Endometrium (tissue), 2 donors: ENCODE measurements around the gene LYZL1.
"Not testable (repeated sequence)": the region's sequence is repeated elsewhere in the genome, so short reads cannot be mapped to it uniquely, and the experiment has no call there.

Experiments
- FAIRE-seq: peaks from 2 replicates; lab custom pipeline; 2012; peaks lifted over from hg19 to GRCh38; lab: Jason Lieb, UNC
- donor health status: control.
- donor health status: control.

Gene LYZL1

DNA sequence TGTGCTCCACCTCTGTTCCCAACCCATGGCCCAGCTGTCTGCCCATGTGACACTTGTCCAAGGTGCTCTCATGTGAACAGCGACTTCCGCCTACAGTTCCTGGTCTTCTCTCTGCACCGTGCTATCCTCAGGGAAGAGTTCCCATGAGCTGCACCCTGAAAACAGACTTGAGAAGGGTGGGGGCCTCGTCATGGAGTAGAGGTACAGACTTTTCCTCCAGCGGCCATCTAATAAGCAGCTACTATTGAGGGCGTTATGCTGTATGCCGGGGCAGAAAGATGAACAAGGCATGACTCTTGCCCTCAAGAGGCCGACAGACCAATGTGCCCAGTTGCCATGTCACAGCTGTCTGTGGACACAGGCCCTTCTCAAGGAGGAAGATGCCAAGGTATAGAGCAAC, 25.4 kb upstream of the LYZL1 start:
- FAIRE-seq = no peak

DNA sequence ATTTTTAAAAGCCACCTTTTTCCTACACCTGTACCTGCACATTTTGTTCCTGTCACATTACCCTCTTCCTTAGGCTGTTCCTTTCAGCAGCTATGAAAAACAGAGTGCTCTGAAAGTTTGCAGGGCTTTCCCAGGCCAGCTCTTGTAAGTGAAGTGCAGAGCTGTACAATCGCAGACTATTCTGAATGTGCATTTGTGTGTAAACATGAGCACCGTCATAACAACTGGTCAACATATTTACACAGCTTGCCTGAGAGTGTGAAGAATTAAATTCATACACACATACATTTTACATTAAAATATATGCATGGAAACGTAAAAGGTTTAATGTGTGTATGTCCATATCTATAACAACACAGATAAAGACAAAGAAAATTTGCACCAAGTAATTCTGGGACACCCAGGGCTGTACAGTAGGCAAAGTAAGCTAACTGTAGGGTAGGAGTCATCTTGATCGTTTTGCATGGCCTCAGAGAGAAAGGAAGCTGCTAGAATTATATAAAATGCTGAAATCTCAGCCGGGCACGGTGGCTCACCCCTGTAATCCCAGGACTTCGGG, 23.6 kb upstream of the LYZL1 start:
- FAIRE-seq = no peak

DNA sequence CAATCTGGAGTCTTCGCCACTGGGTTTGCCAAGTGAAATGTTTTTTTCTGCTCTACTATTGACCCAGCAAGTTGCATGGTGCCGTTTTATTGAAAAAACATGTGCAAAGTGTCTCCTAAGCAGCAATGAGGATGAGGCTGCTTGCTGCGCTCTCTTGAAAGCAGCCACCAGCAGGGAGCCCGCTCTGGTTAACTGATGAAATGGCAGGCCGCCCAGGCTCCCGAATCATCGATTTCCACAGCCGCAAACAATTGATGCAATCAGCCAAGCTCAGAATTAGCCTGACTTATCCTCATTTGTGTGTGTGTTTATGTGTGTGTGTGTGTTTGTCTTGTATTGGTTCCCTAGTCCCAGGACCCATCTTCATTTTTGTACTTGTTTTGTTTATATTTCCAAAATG, 22.2 kb upstream of the LYZL1 start:
- FAIRE-seq = no peak

DNA sequence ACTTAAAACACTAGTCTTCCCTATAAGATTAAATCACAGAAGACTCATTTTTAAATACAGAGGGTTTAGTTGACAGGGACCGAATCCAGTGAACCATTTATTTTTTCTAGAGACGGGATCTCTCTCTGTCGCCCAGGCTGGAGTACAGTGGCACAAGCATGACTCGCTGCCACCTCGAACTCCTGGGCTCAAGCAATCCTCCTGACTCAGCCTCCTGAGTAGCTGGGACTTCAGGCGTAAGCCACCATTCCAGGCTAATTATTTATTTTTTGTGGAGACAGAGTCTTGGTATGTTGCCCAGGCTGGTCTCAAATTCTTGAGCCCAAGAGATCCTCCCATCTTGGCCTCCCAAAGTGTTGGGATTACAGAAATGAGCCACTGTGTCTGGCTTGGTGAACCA, 20.9 kb upstream of the LYZL1 start:
- FAIRE-seq = no peak

DNA sequence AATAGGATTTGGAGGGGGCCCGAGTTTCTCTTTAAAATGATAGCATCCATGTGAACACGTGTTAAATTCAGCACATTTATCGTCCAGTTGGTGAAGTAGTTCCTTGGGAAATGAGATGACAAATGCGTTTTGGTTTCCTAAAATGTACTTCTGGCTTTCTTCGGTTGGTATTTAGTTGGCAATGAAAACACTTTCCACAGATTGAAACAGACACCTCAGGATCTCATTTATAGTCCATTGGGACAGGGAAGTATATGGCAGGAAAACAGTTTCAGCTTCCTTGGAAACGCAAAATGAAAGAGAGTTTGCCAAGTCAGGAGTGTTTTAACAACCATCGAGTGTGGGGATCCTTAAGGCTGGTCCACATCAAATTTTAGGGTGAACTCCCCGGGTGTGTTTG, 19.4 kb upstream of the LYZL1 start:
- no peak for FAIRE-seq

DNA sequence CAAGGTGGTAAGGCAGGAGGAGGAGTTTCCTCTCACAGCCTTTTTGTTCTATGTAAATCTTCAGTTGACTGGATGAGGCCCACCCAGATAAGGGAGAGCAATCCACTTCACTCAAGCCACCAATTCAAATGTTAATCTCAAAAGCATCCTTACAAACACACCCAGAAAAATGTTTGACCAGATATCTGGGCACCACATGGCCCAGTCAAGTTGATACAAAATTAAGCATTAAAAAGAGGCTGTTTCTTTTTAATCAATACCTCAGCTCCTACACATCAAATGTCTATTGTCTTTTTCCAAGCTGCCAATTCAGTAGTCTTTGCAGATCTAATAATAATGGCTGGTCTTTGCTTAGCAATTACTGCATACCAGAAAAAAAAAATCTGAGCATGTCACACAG, 18.0 kb upstream of the LYZL1 start:
- FAIRE-seq = no peak

DNA sequence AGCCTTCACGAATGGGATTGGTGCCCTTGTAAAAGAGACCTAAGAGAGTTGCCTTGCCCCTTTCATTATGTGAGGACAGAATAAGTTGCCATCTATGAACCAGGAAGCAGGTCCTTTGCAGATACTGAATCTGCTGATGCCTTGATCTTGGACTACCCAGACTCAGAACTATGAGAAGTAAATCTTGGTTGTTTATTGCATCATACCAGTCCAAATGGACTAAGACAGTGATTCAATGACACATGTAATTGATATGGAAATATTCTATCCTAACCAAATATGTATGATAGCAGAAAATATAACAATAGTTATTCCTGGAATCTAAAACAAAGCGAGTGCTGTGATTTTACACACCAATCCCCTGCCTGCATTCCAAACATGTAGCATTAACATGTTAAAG, 17.0 kb upstream of the LYZL1 start:
- FAIRE-seq = no peak

DNA sequence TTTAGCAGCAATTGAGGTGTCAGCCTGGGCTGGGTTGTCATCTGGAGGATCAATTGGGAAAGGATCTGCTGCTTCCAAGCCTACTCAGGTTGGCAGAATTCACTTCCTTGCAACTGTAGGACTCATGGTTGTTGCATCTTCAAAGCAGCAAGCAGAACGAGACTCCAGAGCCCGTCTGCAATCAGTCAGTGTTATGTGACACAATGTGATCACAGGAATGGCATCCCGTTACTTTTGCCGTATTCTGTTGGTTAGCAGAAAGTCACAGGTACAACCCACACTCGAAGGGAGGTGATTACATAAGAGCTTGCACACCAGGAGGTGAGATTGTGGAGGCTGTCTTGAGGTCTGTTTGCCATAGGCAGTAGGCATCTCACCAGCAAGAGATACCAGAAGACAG, 15.4 kb upstream of the LYZL1 start:
- no peak for FAIRE-seq

DNA sequence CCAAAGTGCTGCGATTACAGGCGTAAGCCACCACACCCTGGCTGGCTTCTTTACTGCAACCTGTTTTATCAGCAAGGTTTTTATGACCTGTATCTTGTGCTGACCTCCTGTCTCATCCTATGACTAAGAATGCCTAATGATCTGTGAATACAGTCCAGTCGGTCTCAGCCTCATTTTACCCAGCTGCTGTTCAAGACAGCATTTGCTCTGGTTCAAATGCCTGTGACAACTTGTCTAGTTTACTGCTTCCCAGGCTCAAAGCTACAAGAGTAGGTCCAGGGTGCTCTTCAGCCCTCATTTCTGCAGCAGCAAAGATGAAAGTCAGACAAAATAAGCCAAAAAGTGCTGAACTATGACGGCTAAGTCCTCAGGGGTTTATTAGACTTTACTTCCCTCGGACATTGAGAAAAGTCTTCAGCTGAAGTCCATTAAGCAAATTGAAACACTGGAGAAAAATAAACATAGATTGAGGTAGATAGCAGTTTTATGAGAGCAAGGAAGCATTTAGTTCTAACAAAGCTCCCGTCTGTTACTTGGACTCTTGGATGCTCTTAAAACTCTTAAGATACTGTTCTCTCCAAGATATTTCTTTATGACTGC, 12.5 kb upstream of the LYZL1 start:
- FAIRE-seq = peak; percentile 33

DNA sequence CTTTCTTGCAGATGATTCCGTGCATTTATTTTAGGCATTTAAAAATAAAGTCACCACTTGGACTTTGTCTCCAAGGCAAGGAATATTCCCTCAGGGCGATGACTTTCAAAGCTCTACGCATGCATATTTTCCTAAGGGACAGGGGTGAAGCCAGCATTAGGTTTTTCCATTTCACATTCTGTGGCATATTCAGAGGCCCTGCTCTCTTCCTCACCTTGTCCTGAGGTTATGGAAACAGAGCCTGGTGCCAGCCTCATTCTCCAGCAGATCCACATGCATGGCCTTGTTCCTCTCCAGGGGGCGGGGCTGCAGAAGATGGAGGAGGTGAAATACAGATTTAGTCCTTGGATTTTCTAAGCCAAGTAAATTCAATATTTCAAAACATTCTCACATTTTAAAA, 11.6 kb upstream of the LYZL1 start:
- no peak for FAIRE-seq

DNA sequence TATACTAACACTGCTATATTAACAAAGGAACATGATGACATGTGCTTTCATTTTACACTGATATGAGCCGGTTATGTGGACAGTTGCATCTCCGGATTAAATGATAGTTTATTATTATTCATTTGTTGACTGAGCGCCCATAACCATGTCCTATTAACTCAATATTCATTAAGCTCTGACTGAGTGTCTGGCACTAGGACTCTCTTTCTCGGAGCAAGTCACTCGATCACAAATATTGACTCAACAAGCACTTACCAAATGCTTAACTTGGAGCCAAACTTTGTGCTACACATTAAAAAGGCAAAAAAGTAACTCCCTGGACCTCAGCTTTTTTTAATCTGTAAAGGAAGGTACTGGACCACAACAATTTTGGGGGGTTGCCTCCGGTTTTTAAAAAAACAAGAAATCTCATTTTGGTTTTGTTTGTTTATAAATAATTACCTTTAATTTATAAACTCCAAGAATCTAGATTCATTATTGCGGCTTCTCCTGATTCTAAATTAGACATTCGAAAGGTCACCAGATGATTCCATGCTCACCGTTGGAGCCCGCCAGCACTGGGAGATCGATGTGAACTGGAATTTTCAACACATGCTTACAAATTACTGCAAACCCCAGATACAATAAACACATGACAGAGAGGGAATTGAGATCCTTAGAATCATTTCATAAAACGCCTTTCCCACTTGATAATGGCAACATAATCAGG, 8.9 kb upstream of the LYZL1 start:
- FAIRE-seq = no peak

DNA sequence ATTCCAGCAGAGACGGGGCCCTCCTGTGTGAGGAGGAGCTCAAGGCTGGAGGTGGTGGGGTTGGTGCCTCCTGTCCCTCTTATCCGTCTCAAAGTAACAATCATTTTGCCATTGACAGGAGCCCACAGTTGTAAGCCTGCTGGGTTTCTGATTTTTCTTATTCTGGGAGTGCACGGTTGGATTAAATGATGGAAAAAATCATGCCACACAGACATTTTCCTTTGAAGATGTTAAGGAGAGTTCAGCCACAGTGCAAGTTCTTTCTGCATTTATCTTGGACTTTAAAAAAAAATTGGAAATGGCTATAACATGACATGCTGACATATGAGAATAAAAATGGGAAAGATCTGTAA, 8.4 kb upstream of the LYZL1 start:
- no peak for FAIRE-seq

DNA sequence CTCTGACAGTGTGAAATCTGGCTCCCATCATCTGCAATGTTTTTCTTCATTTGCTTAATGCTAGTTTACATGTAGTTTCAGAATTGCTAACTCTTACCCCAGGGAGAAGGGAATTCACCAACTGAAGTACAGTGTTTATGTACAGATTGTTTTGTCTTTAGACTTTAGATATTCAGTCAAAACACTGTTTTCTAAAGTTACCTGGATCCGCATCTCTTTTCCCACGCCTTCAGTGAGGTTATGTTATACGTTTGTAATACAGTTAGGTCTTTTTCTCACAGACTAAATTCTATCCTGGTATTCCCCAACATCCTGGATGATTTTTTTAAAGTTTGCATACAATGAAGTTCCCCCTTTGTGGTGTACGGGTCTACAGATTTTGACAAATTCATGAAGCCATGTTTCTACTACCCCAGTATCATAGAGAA, 3.2 kb upstream of the LYZL1 start:
- no peak for FAIRE-seq

DNA sequence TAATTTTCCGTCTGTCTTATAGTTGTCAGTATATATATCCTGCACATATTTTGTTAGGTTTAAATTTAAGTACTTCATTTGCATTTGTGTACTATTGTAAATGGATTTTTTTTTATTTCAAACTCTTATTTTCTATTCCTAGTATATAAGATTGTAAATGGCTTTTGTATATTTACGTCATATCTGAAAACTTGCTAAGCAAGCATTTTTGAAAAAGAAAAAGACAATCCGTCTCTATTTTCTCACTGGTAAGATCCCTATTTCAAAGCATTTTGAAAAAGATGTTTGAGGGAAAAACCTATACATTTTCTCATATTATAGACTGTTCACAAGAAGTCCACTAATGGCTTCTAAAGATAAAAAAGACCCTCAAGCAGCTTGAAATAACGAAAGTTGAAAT, 1.2 kb upstream of the LYZL1 start:
- no peak for FAIRE-seq

DNA sequence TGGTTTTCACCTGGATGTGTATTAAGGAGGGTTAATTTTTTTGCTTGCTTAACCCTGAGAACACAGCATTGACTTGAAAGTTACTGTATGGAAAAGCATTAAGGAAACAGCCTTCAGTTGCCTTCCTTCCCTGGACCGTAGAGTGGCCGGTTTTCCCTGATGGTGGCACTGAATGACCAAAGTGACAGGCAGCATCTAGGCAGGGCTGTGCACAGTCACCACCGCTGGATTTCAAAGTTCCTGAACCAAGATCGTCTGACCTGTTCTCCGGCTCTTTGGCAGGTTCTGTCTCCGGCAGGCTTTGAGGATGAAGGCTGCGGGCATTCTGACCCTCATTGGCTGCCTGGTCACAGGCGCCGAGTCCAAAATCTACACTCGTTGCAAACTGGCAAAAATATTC, 2.7 kb downstream of the LYZL1 start:
- FAIRE-seq = not testable (repeated sequence)

DNA sequence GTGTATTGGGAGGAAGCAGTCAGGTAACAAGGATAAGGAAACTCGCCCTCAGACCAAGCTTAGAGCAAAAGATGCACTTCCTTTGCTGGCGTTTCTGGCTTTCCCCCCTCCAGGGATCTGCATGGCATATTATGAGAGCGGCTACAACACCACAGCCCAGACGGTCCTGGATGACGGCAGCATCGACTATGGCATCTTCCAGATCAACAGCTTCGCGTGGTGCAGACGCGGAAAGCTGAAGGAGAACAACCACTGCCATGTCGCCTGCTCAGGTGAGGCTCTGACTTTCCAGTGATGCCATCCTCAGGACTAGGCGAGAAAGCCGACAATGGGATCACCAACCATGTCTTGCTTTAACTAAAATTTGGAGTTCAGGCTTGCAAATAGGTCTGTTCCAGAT, 3.5 kb downstream of the LYZL1 start:
- not testable (repeated sequence) for FAIRE-seq

DNA sequence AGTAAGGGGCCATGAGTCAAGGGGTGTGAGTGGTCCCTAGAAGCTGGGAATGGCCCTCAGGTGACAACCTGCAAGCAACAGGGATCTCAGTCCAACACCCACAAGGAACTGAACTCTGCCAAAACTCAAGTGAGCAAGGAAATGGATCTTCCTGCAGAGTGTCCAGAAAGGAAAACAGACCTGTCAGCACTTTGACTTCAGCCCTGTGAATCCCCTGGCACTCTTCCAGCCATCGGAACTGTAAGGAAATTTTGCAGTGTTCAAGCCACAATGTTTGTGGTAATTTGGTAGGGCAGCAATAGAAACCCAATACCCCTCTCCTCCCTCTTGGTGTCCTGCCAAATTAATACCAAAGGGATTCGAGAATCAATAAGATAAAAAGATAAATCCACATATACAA, 6.9 kb downstream of the LYZL1 start:
- no peak for FAIRE-seq

DNA sequence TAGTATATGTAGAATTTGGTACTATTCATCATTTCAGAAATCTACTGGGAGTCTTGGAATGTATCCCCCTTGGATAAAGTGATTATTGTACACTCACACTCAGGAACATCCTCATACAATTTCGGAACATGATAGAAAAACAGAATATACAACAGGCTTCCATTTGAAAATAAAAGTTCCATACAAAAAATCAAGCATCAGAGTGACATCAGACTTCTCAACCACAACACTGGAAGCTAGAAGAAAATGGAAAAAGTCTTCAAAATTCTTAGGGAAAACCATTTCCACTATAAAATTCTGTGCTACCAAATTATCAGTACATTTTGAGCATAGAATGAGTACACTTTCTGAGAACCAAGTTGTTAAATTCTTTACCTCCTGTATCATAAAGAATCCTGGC, 8.8 kb downstream of the LYZL1 start:
- FAIRE-seq = no peak

DNA sequence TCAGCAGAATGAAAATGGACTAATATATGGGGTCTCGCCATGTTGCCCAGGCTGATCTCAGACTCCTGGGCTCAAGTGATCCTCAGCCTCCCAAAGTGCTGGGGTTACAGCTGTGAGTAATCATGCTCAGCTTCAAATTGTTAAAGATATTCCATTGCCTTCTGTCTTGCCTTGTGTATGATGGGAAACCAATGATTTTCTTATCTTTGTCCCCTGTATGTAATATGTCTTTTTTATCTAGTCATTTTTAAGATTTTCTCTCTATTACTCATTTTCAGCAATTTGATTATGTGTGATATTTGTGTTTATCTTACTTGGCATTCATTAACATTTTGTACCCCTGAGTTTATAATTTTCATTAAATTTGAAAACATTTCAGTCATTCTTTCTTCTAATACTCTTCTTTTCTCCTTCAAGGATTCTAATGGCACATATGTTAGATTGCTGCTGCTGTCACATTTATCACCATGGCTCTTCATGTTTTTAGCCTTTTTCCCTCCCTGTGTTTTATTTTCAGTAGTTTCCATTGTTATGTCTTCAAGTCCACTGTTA, 12.6 kb downstream of the LYZL1 start:
- FAIRE-seq = no peak

DNA sequence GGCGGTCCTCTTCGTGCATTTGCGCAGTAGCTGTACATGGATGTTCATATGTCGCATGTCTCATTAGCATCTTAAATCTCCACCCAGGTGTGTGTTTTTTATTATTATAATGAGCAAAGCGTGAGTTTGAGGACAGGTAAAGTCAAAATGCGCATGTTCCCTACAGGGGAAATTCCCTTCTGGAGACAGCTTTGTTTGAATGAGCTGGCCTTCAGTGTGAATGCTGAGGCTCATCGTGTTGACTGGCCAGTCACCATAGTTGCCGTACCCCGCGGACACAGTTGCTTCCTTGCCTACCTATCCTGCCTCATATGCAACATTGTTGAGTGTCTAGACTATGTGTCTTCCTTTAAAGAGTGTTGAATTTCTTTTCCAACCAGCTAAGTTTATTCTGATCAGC, 13.6 kb downstream of the LYZL1 start:
- no peak for FAIRE-seq

DNA sequence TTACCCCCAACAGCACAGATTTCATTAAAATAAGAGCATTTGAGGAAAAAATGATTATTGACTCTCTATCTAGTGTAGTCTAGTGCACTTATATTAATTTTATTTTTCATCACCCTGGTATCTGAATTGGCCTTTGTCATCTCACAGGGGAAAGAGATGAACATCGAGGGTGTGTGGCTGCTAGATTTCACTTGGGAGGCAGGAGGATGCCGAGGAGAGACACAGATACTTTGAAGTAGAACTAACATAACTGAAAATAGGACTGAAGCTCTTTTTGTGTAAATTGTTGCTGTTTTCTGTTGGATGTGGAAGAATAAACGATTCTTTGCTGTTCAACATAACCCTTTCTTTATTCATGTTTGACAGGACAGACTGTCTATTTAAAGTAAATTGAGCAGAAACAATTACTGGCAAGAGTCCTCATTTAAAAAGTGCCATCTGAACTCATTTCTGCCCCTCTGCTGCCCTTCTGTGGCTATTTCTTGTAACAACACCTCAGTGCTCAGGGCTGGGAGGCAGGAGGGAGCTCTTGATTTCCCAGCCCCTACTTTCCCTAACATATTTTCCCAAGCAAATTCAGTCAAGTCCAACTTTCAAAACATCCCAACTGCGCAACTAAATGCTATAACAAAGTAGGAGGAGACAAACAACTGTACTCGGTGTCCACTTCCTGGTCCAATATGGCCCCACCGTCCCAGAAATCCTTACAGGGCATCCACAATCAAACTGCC, 15.6 kb downstream of the LYZL1 start:
- FAIRE-seq = peak; percentile 72

DNA sequence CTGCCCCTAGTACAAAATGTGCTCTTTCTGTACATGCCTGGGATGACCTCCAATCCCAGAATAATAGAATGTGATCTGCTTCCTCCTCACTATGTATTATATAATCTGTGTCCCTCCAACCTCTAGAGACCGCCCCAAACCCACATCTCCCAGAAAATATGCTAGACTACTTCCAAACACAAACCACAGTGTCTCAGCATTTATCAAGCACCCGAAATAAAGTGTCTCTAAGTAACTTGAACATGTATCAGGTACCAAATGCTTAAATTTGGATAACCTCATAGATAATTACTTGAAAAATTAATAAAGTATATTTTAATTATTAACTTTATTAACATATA, 16.1 kb downstream of the LYZL1 start:
- no peak for FAIRE-seq

DNA sequence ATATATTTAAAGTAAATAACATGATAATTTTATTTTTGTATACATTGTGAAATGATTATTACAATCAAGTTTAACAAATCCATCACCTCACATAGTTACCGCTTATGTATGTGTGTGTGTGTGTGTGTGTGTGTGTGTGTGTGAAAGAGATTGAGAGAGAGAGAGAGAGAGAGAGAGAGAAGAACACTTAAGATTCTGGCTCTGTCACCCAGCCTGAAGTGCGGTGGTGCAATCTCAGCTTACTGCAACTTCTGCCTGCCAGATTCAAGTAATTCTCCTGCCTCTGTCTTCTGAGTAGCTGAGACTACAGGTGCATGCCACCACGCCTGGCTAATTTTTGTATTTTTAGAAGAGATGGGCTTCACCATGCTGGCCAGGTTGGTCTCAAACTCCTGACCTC, 17.8 kb downstream of the LYZL1 start:
- FAIRE-seq = no peak
